Measurements from ENCODE around the gene LRRC75A.

DNA sequence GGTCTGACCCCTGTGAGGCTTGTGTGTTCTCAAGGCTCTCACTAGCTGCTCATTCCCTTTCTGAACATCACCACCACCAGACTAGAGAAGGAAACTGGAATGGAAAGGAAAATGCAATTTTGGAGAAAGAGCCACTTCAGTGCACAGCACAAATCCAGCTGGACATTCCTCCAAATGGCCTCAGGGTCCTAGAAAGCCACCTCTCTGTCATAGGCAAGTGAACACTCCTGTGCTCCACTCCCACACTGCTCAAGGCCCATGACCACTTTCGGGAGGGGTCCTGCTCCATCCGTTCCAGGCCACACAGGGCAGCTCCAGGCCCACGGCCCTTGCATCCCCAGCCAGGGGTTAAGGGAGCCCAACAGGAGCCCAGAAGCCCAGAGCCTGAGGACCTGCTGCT, 2.6 kb downstream of the LRRC75A start:
- TF ChIP-seq, protein P1, sequence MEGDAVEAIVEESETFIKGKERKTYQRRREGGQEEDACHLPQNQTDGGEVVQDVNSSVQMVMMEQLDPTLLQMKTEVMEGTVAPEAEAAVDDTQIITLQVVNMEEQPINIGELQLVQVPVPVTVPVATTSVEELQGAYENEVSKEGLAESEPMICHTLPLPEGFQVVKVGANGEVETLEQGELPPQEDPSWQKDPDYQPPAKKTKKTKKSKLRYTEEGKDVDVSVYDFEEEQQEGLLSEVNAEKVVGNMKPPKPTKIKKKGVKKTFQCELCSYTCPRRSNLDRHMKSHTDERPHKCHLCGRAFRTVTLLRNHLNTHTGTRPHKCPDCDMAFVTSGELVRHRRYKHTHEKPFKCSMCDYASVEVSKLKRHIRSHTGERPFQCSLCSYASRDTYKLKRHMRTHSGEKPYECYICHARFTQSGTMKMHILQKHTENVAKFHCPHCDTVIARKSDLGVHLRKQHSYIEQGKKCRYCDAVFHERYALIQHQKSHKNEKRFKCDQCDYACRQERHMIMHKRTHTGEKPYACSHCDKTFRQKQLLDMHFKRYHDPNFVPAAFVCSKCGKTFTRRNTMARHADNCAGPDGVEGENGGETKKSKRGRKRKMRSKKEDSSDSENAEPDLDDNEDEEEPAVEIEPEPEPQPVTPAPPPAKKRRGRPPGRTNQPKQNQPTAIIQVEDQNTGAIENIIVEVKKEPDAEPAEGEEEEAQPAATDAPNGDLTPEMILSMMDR (optimal IDR thresholded peaks at IDR 0.05 in 1 of 3, IDR thresholded peaks at IDR 0.05 in 1 of 3, conservative IDR thresholded peaks at IDR 0.05 in 1 of 3; ENCODE audit: extremely low read depth in 1 of 3, insufficient read depth in 2 of 3, low read length in 3 of 3), result no peak
- no peak for TF ChIP-seq EZH2 (IDR thresholded peaks at IDR 0.05; ENCODE audit: low read length)

Measured in keratinocyte (primary cell).